HEK293 (cell line): ENCODE data around the gene ARAP3.

Source experiments
- CTCF ChIP-seq: fragments of 450-650 bp; formaldehyde crosslinking; IDR thresholded peaks from 2 replicates; pipeline ENCODE4 v1.5.1; 2016; ENCODE audit warnings: missing biosample characterization, missing genetic modification characterization
- KLF17 ChIP-seq: fragments of 450-650 bp; formaldehyde crosslinking; IDR thresholded peaks from 2 replicates; pipeline ENCODE4 v1.5.1; 2016; ENCODE audit warnings: missing biosample characterization, missing genetic modification characterization
- PBX3 ChIP-seq: sonication (generic); formaldehyde crosslinking; IDR thresholded peaks from 2 replicates; pipeline ENCODE4 v1.8.1; 2022; ENCODE audit warnings: mild to moderate bottlenecking, moderate library complexity, missing genetic modification reagents
- PRDM4 ChIP-seq: fragments of 450-650 bp; formaldehyde crosslinking; IDR thresholded peaks from 2 replicates; pipeline ENCODE4 v1.5.1; 2017; ENCODE audit warnings: missing biosample characterization, missing genetic modification characterization
- REPIN1 ChIP-seq: fragments of 450-650 bp; formaldehyde crosslinking; IDR thresholded peaks from 2 replicates; pipeline ENCODE4 v1.5.1; 2017; ENCODE audit warnings: missing biosample characterization, missing genetic modification characterization, low read depth
- ZBTB1 ChIP-seq: fragments of 450-650 bp; formaldehyde crosslinking; IDR thresholded peaks from 2 replicates; pipeline ENCODE4 v1.5.1; 2016; ENCODE audit warnings: missing biosample characterization, missing genetic modification characterization
- ZBTB11 ChIP-seq: fragments of 450-650 bp; formaldehyde crosslinking; conservative IDR thresholded peaks from 2 replicates; pipeline ENCODE4 v1.5.1; 2016; ENCODE audit warnings: low read depth, missing biosample characterization, missing genetic modification characterization
- ZNF394 ChIP-seq: fragments of 450-650 bp; formaldehyde crosslinking; IDR thresholded peaks from 2 replicates; pipeline ENCODE4 v1.5.1; 2016; ENCODE audit warnings: missing biosample characterization, missing genetic modification characterization, mild to moderate bottlenecking, moderate library complexity, borderline replicate concordance
- ZNF704 ChIP-seq: fragments of 450-650 bp; formaldehyde crosslinking; IDR thresholded peaks from 2 replicates; pipeline ENCODE4 v1.5.1; 2016; ENCODE audit warnings: missing biosample characterization, missing genetic modification characterization

- TF ChIP-seq CTCF (no peak), ZBTB1 (tag by site-specific recombination) (no peak), ZNF394 (no peak), KLF17 (no peak), REPIN1 (tag by site-specific recombination) (no peak), ZBTB11 (tag by site-specific recombination) (no peak), ZNF704 (tag by site-specific recombination) (no peak), PRDM4 (tag by site-specific recombination) (no peak), PBX3 (no peak)
These were observed 1.6 kb upstream of the ARAP3 start for GRCh38 chr5:141683596-141684141.
